CD4-positive, alpha-beta T cell treated with Interleukin-17A for 4 hours (primary cell): ENCODE data around the gene SOWAHA.

Source experiments
- DNase-seq: peaks from one replicate; pipeline ENCODE4 v3.0.0-alpha.2; 2020; ENCODE audit warnings: mixed read lengths

The SOWAHA gene

GRCh38 chr5:132856011-132856410, 42.9 kb downstream of the SOWAHA start:
- no peak for DNase-seq

- no peak for DNase-seq
These were observed 46.9 kb downstream of the SOWAHA start for GRCh38 chr5:132859889-132860437.

GRCh38 chr5:132860742-132861141, 47.6 kb downstream of the SOWAHA start:
- no peak for DNase-seq

DNA sequence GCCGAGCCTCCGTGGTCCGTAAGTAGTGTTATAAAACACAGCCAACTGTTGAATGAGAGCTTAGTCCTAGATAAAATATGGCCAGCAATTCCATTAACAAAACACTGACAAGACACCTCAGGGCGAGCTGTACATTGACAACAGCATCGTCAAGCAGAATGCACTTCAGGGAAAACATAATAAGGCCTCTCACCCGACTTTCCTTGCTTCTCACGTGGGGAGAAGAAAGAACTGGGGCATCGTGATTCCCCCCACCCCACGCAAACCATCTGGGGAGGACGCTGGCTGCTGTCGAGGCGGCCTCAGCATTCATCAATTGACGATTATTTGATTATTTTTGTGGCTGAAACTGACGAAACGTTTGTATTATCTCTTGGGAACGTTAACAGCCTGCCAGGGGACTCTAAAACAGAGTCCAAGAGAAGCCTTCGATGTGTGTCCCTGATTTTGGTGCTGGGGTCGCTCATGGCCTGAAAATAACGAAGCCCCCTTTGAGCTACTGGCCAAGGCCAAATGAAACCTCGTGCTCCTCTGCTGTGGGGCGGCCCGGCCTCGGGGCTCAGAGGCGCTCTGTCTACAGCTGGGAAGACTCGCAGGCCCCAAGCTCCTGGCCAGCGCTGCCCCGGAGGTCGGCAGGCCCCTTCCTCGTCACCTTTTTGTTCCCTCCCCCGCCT, 52.7 kb downstream of the SOWAHA start:
- DNase-seq, result no peak
